AG10803 (cell line): ENCODE results near the gene BTBD9.

ENCODE experiments used
- DNase-seq: peaks from one replicate; pipeline ENCODE4 v3.0.0; 2010; ENCODE audit warnings: low read depth
- H3K4me3 ChIP-seq: 2 replicates; pipeline ENCODE4 v1.5.1; 2011; ENCODE audit warnings: mild to moderate bottlenecking, low read length, control low read depth
- CTCF ChIP-seq: conservative IDR thresholded peaks from 2 replicates; pipeline ENCODE4 v1.5.1; 2011; ENCODE audit warnings: mild to moderate bottlenecking, low read length, control low read depth, inconsistent platforms

The BTBD9 gene

GRCh38 chr6:38177882-38178583 lies 461.7 kb downstream of the BTBD9 start:
- no peak overlapping the region for H3K4me3 ChIP-seq
- DNase-seq, result no peak
- no peak for TF ChIP-seq CTCF

GRCh38 chr6:38176797-38177751 lies 462.7 kb downstream of the BTBD9 start:
- no peak for DNase-seq
- TF ChIP-seq CTCF, result no peak
- H3K4me3 ChIP-seq, result no peak overlapping the region

GRCh38 chr6:38175786-38176185 lies 463.9 kb downstream of the BTBD9 start:
- no peak overlapping the region for H3K4me3 ChIP-seq
- no peak for TF ChIP-seq CTCF
- DNase-seq, result no peak

- no peak overlapping the region for H3K4me3 ChIP-seq
- no peak for DNase-seq
- TF ChIP-seq CTCF, result no peak
Measured at GRCh38 chr6:38174806-38175495, 464.8 kb downstream of the BTBD9 start.

GRCh38 chr6:38174315-38174714 lies 465.4 kb downstream of the BTBD9 start:
- no peak for DNase-seq
- H3K4me3 ChIP-seq, result no peak overlapping the region
- no peak for TF ChIP-seq CTCF

GRCh38 chr6:38173909-38174308 lies 465.8 kb downstream of the BTBD9 start:
- H3K4me3 ChIP-seq, result no peak overlapping the region
- no peak for TF ChIP-seq CTCF
- no peak for DNase-seq
